ENCODE measurements around the gene TBC1D2B. TPM values are rescaled to one million over a fixed set of nuclear protein-coding genes. Genes with fewer than 3 reads are reported as not detected.

TBC1D2B gene
- total RNA-seq, 1 donor from 2014 or later = 13.8 TPM

GRCh38 chr15:78044407-78045155, 32.9 kb downstream of the TBC1D2B start:
- no peak for DNase-seq (ENCODE audit: low spot score)
- Mint-ChIP-seq H3K4me3 (ENCODE audit: unreplicated experiment) (no peak overlapping the region), H3K36me3 (ENCODE audit: low read depth, unreplicated experiment) (peaks cover 5% of the 10 kb centered on the region), H3K4me1 (ENCODE audit: unreplicated experiment) (peaks cover 28% of the 10 kb centered on the region), H3K27me3 (ENCODE audit: unreplicated experiment) (peaks cover 3% of the 10 kb centered on the region), H3K9me3 (ENCODE audit: unreplicated experiment) (no peaks in the 10 kb centered on the region), H3K27ac (ENCODE audit: unreplicated experiment) (no peak overlapping the region)
- TF ChIP-seq, protein P1, sequence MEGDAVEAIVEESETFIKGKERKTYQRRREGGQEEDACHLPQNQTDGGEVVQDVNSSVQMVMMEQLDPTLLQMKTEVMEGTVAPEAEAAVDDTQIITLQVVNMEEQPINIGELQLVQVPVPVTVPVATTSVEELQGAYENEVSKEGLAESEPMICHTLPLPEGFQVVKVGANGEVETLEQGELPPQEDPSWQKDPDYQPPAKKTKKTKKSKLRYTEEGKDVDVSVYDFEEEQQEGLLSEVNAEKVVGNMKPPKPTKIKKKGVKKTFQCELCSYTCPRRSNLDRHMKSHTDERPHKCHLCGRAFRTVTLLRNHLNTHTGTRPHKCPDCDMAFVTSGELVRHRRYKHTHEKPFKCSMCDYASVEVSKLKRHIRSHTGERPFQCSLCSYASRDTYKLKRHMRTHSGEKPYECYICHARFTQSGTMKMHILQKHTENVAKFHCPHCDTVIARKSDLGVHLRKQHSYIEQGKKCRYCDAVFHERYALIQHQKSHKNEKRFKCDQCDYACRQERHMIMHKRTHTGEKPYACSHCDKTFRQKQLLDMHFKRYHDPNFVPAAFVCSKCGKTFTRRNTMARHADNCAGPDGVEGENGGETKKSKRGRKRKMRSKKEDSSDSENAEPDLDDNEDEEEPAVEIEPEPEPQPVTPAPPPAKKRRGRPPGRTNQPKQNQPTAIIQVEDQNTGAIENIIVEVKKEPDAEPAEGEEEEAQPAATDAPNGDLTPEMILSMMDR (IDR thresholded peaks at IDR 0.05; ENCODE audit: unreplicated experiment) = no peak

GRCh38 chr15:78041946-78042345, 35.6 kb downstream of the TBC1D2B start:
- Mint-ChIP-seq H3K36me3 (ENCODE audit: low read depth, unreplicated experiment) (peaks cover 10% of the 10 kb centered on the region), H3K9me3 (ENCODE audit: unreplicated experiment) (no peaks in the 10 kb centered on the region), H3K4me3 (ENCODE audit: unreplicated experiment) (no peak overlapping the region), H3K4me1 (ENCODE audit: unreplicated experiment) (peaks cover 27% of the 10 kb centered on the region), H3K27me3 (ENCODE audit: unreplicated experiment) (peaks cover 4% of the 10 kb centered on the region), H3K27ac (ENCODE audit: unreplicated experiment) (no peak overlapping the region)
- TF ChIP-seq, protein P1 (IDR thresholded peaks at IDR 0.05; ENCODE audit: unreplicated experiment) = no peak
- DNase-seq (ENCODE audit: low spot score) = no peak

DNA sequence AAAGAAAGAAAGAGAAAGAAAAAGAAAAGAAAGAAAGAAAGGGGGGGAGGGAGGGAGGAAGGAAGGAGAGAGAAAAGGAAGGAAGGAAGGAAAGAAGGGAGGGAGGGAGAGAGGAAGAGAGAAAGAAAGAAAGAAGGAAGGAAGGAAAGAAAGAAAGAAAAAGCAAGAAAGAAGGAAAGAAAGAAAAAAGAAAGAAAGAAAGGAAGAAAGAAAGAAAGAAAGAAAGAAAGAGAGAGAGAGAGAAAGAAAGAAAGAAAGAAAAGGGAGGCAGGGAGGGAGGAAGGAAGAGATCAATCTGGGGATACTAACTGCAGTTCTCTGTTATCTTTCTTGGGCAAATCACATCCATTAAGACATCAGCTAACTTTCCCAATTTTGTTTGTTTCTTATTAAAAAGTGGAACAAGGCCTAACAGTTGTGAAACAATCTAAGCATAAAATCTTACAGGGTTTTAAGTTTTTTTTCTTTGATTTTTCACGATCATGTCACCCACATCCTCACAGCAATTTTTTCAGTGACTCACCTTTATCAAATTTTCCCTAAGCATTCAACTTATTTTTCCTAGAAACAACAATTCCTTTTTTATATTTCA, 36.8 kb downstream of the TBC1D2B start:
- Mint-ChIP-seq H3K27ac (ENCODE audit: unreplicated experiment) (no peak overlapping the region), H3K36me3 (ENCODE audit: low read depth, unreplicated experiment) (peaks cover 10% of the 10 kb centered on the region), H3K9me3 (ENCODE audit: unreplicated experiment) (no peaks in the 10 kb centered on the region), H3K4me3 (ENCODE audit: unreplicated experiment) (no peak overlapping the region), H3K4me1 (ENCODE audit: unreplicated experiment) (peaks cover 29% of the 10 kb centered on the region), H3K27me3 (ENCODE audit: unreplicated experiment) (peaks cover 4% of the 10 kb centered on the region)
- TF ChIP-seq, protein P1 (IDR thresholded peaks at IDR 0.05; ENCODE audit: unreplicated experiment) = no peak
- no peak for DNase-seq (ENCODE audit: low spot score)

- peaks cover 40% of the 10 kb centered on the region for H3K4me1 Mint-ChIP-seq (ENCODE audit: unreplicated experiment)
- TF ChIP-seq, protein P1 (IDR thresholded peaks at IDR 0.05; ENCODE audit: unreplicated experiment) = no peak
- no peaks in the 10 kb centered on the region for H3K9me3 Mint-ChIP-seq (ENCODE audit: unreplicated experiment)
- H3K4me3 Mint-ChIP-seq (ENCODE audit: unreplicated experiment) = peak overlapping the region; percentile 28
- H3K36me3 Mint-ChIP-seq (ENCODE audit: low read depth, unreplicated experiment) = peaks cover 10% of the 10 kb centered on the region
- no peak for DNase-seq (ENCODE audit: low spot score)
- peaks cover 4% of the 10 kb centered on the region for H3K27me3 Mint-ChIP-seq (ENCODE audit: unreplicated experiment)
- H3K27ac Mint-ChIP-seq (ENCODE audit: unreplicated experiment) = no peak overlapping the region
Measured at GRCh38 chr15:78038585-78039247, 38.8 kb downstream of the TBC1D2B start.
